HG02623 (cell line): ENCODE results near the gene PFDN2.

Source experiments
- ATAC-seq: cut with Tn5 transposase; IDR thresholded peaks from one replicate; pipeline ENCODE4 v1.9.1; 2021; ENCODE audit warnings: moderate library complexity; ENCODE audit not compliant: unreplicated experiment

PFDN2 gene

GRCh38 chr1:161117759-161118581 is at the start of gene PFDN2, which contains the start of gene NIT1:
TSS of gene PFDN2 (minus strand) at chr1:161118037. CDS start at chr1:161118026, 11 bp downstream.
TSS of gene NIT1 (plus strand) at chr1:161118105. CDS start at chr1:161118177, 72 bp downstream.
- ATAC-seq = peak; percentile 76

- no peak for ATAC-seq
Observed at GRCh38 chr1:161166669-161167548, 49.1 kb upstream of the PFDN2 start.

GRCh38 chr1:161165742-161166668 is 48.2 kb upstream of the PFDN2 start, which contains the start of gene PPOX:
TSS of gene PPOX (plus strand) at chr1:161166426. CDS start at chr1:161166848, 422 bp downstream.
- peak; percentile 93 for ATAC-seq

- ATAC-seq = no peak
Observed at GRCh38 chr1:161164901-161165610, 47.2 kb upstream of the PFDN2 start.

- ATAC-seq = no peak
Observed at GRCh38 chr1:161163793-161164192, 46.0 kb upstream of the PFDN2 start.

- no peak for ATAC-seq
Observed at GRCh38 chr1:161162806-161163205, 45.0 kb upstream of the PFDN2 start.

- no peak for ATAC-seq
Observed at GRCh38 chr1:161162052-161162451, 44.2 kb upstream of the PFDN2 start.

GRCh38 chr1:161161652-161162051 is 43.8 kb upstream of the PFDN2 start:
- ATAC-seq = no peak

GRCh38 chr1:161160671-161161145 is 42.9 kb upstream of the PFDN2 start:
- ATAC-seq = no peak

- no peak for ATAC-seq
Observed at GRCh38 chr1:161159913-161160243, 42.0 kb upstream of the PFDN2 start.

GRCh38 chr1:161159087-161159912 is 41.5 kb upstream of the PFDN2 start, which contains the start of gene USP21:
TSS of gene USP21 (plus strand) at chr1:161159500. CDS start at chr1:161160641, 1,141 bp downstream.
- ATAC-seq = peak; percentile 82

- ATAC-seq = no peak
Observed at GRCh38 chr1:161158316-161159010, 40.6 kb upstream of the PFDN2 start.

- ATAC-seq = no peak
Observed at GRCh38 chr1:161157867-161158266, 40.0 kb upstream of the PFDN2 start.

- ATAC-seq = peak; percentile 82
Observed at GRCh38 chr1:161153682-161154337, 36.0 kb upstream of the PFDN2 start, which contains the start of gene UFC1. TSS of gene UFC1 (plus strand) at chr1:161153978. CDS start at chr1:161153998, 20 bp downstream.

GRCh38 chr1:161153176-161153575 is 35.3 kb upstream of the PFDN2 start:
- no peak for ATAC-seq

GRCh38 chr1:161145832-161146231 is 28.0 kb upstream of the PFDN2 start:
- no peak for ATAC-seq

- ATAC-seq = no peak
Observed at GRCh38 chr1:161140755-161141400, 23.0 kb upstream of the PFDN2 start.
